HCT116 (cell line): Measurements from ENCODE around the gene CDH4. TPM values are rescaled to one million over a fixed set of nuclear protein-coding genes. Genes with fewer than 3 reads are reported as not detected.

Experiments used
- ATAC-seq: fragments of 200-7000 bp; cut with Tn5 transposase; 2 replicates; pipeline ENCODE4 v1.9.1; 2020; ENCODE audit warnings: mild to moderate bottlenecking, moderate library complexity
- BruUV-seq: library from RNA; stranded (reverse); fragments of 400-500 nt; replicated peaks from 2 replicates; lab custom pipeline; 2021; lab: Mats Ljungman, UMichigan
- CTCF ChIA-PET: fragments of 300-600 bp; sonication (Branson Sonifier 250); formaldehyde crosslinking; loops from one replicate; lab custom pipeline; 2021; ENCODE audit warnings: antibody characterized with exemption; lab: Charles Lee
- POLR2A ChIA-PET: fragments of 300-600, 350-600 bp; sonication (Branson Sonifier 250); formaldehyde crosslinking; loops from one replicate; lab custom pipeline; 2021; ENCODE audit warnings: antibody characterized with exemption; lab: Charles Lee
- RAD21 ChIA-PET, 2 experiments: fragments of 300-600 bp; sonication (Branson Sonifier 250); formaldehyde crosslinking; loops; one replicate each; lab custom pipeline; 2023; ENCODE audit warnings: low total read pairs in 2 of 2; ENCODE audit not compliant: uncharacterized antibody in 2 of 2, unreplicated experiment in 2 of 2, low non-redundant PET in 1 of 2; lab: Charles Lee
- DNase-seq: peaks from one replicate; pipeline ENCODE4 v3.0.0-alpha.2; 2010; ENCODE audit warnings: low read depth, low spot score
- H2AFZ ChIP-seq: fragments of 200-600 bp; shearing (Covaris generic), sonication (generic); 2 replicates; pipeline ENCODE4 v1.6.1; 2017; ENCODE audit warnings: low read depth, mixed run types, mixed read lengths, antibody characterized with exemption, low read length; ENCODE audit not compliant: poor library complexity, severe bottlenecking
- H3K27ac ChIP-seq: 2 replicates; pipeline ENCODE4 v1.5.1; 2012; ENCODE audit warnings: low read depth, low read length
- H3K27me3 ChIP-seq: fragments of 200-600 bp; sonication (generic); 2 replicates; pipeline ENCODE4 v1.6.1; 2016; ENCODE audit warnings: mixed run types, low read length, mixed read lengths; ENCODE audit not compliant: insufficient read depth
- H3K36me3 ChIP-seq, 2 experiments: fragments of 200-500 bp in 1 of 2; fragments of 200-600 bp in 1 of 2; sonication (Bioruptor generic) in 1 of 2; sonication (generic) in 1 of 2; 2 replicates each; pipeline versions ENCODE4 v1.5.1 to v1.6.1; 2014 to 2016; ENCODE audit warnings: low read length in 2 of 2, inconsistent platforms in 1 of 2, mixed read lengths in 1 of 2, mixed run types in 1 of 2; ENCODE audit not compliant: insufficient read depth in 2 of 2, control insufficient read depth in 1 of 2
- H3K4me1 ChIP-seq, 2 experiments: fragments of 200-600 bp in 1 of 2; sonication (generic) in 1 of 2; 2 replicates each; pipeline versions ENCODE4 v1.5.1 to v1.6.1; 2012 to 2017; ENCODE audit warnings: low read length in 2 of 2, inconsistent platforms in 1 of 2, mild to moderate bottlenecking in 1 of 2, mixed read lengths in 1 of 2, mixed run types in 1 of 2, moderate library complexity in 1 of 2; ENCODE audit not compliant: insufficient read depth in 2 of 2, control insufficient read depth in 1 of 2
- H3K4me2 ChIP-seq: fragments of 200-600 bp; sonication (generic); 2 replicates; pipeline ENCODE4 v1.6.1; 2017; ENCODE audit warnings: mixed run types, low read length, mixed read lengths
- H3K4me3 ChIP-seq, 2 experiments: fragments of 200-600 bp in 1 of 2; sonication (generic) in 1 of 2; replicated peaks in 1 of 2; 2 replicates each; pipeline ENCODE4 v1.5.1; 2011 to 2016; ENCODE audit warnings: low read length in 2 of 2, control low read depth in 1 of 2, low read depth in 1 of 2, mild to moderate bottlenecking in 1 of 2, mixed read lengths in 1 of 2, mixed run types in 1 of 2
- H3K79me2 ChIP-seq: fragments of 200-600 bp; sonication (generic); 2 replicates; pipeline ENCODE4 v1.6.1; 2017; ENCODE audit warnings: mild to moderate bottlenecking, mixed run types, low read length, moderate library complexity, mixed read lengths; ENCODE audit not compliant: insufficient read depth
- H3K9ac ChIP-seq: fragments of 200-600 bp; sonication (generic); 2 replicates; pipeline ENCODE4 v1.6.1; 2016; ENCODE audit warnings: low read length, mixed read lengths
- H3K9me2 ChIP-seq: fragments of 200-600 bp; sonication (generic), shearing (Covaris generic); 2 replicates; pipeline ENCODE4 v1.6.1; 2017; ENCODE audit warnings: mixed run types, mild to moderate bottlenecking, moderate library complexity; ENCODE audit not compliant: insufficient read depth
- H3K9me3 ChIP-seq, 2 experiments: fragments of 200-500 bp in 1 of 2; fragments of 200-600 bp in 1 of 2; sonication (Bioruptor generic) in 1 of 2; sonication (generic) in 1 of 2; 2 replicates each; pipeline ENCODE4 v1.6.1; 2014 to 2017; ENCODE audit warnings: low read length in 2 of 2, mixed read lengths in 2 of 2, inconsistent platforms in 1 of 2, low read depth in 1 of 2, mild to moderate bottlenecking in 1 of 2, mixed run types in 1 of 2, moderate library complexity in 1 of 2; ENCODE audit not compliant: control insufficient read depth in 1 of 2, insufficient read depth in 1 of 2
- H4K20me1 ChIP-seq: fragments of 200-600 bp; sonication (generic), shearing (Covaris generic); 2 replicates; pipeline ENCODE4 v1.6.1; 2017; ENCODE audit warnings: mixed run types, mild to moderate bottlenecking, moderate library complexity; ENCODE audit not compliant: insufficient read depth
- CBX3 ChIP-seq: IDR thresholded peaks from 2 replicates; pipeline ENCODE4 v1.6.1; 2012; ENCODE audit warnings: low read depth
- CEBPB ChIP-seq: IDR thresholded peaks from 2 replicates; pipeline ENCODE4 v1.6.1; 2012; ENCODE audit warnings: low read depth
- EGR1 ChIP-seq: IDR thresholded peaks from 2 replicates; pipeline ENCODE4 v1.6.1; 2012; ENCODE audit warnings: low read depth
- ELF1 ChIP-seq: IDR thresholded peaks from 2 replicates; pipeline ENCODE4 v1.6.1; 2012; ENCODE audit warnings: low read depth, borderline replicate concordance
- EZH2phosphoT487 ChIP-seq: fragments of 200-600 bp; IDR thresholded peaks from 2 replicates; pipeline ENCODE4 v1.6.1; 2018; ENCODE audit warnings: antibody characterized with exemption, borderline replicate concordance
- FOSL1 ChIP-seq: IDR thresholded peaks from 2 replicates; pipeline ENCODE4 v1.6.1; 2012; ENCODE audit warnings: low read depth
- JUND ChIP-seq: IDR thresholded peaks from 2 replicates; pipeline ENCODE4 v1.6.1; 2012
- POLR2AphosphoS5 ChIP-seq: IDR thresholded peaks from 2 replicates; pipeline ENCODE4 v1.6.1; 2011; ENCODE audit warnings: mild to moderate bottlenecking, low read depth, low read length, moderate library complexity
- SIN3A ChIP-seq: IDR thresholded peaks from 2 replicates; pipeline ENCODE4 v1.6.1; 2012; ENCODE audit warnings: low read depth
- SP1 ChIP-seq: IDR thresholded peaks from 2 replicates; pipeline ENCODE4 v1.6.1; 2012; ENCODE audit warnings: low read depth
- SRF ChIP-seq: IDR thresholded peaks from 2 replicates; pipeline ENCODE4 v1.6.1; 2012; ENCODE audit warnings: low read depth
- TCF7L2 ChIP-seq: IDR thresholded peaks from 2 replicates; pipeline ENCODE4 v1.7.0; 2011; ENCODE audit warnings: borderline replicate concordance, inconsistent platforms; ENCODE audit not compliant: insufficient read depth, insufficient read length; ENCODE audit errors: extremely low read depth
- YY1 ChIP-seq: IDR thresholded peaks from 2 replicates; pipeline ENCODE4 v1.6.1; 2011; ENCODE audit warnings: low read length, low read depth, moderate library complexity, mild to moderate bottlenecking; ENCODE audit not compliant: insufficient replicate concordance; ENCODE audit errors: extremely low read depth
- ZFX ChIP-seq: fragments of 450-650 bp; IDR thresholded peaks from 2 replicates; pipeline ENCODE4 v1.6.1; 2017
- ZNF274 ChIP-seq: fragments of 200-500 bp; sonication (Bioruptor generic); IDR thresholded peaks from 2 replicates; pipeline ENCODE4 v1.6.1; 2014; ENCODE audit warnings: mild to moderate bottlenecking, low read depth, low read length, inconsistent platforms
- intact Hi-C: fragments of 100-400 bp; cut with micrococcal nuclease; formaldehyde crosslinking; loops from 2 replicates; pipeline ENCODE4 v1.10.0; 2022
- total RNA-seq: library from RNA; stranded (reverse); gene quantifications from one replicate; pipeline ENCODE4 v1.2.1, GENCODE V29; 2021; ENCODE audit not compliant: unreplicated experiment
- TF ChIP-seq, protein P1 (sequence below), 3 experiments: fragments of 200-600 bp in 1 of 3; sonication (generic) in 1 of 3; IDR thresholded peaks in 2 of 3; conservative IDR thresholded peaks in 1 of 3; 2 replicates each; pipeline ENCODE4 v1.5.1; 2012 to 2017; ENCODE audit warnings: low read depth in 2 of 3, low read length in 2 of 3, antibody characterized with exemption in 1 of 3, borderline replicate concordance in 1 of 3, control low read depth in 1 of 3, mild to moderate bottlenecking in 1 of 3, mixed read lengths in 1 of 3, mixed run types in 1 of 3, moderate library complexity in 1 of 3; ENCODE audit not compliant: insufficient read depth in 1 of 3
- TF ChIP-seq, protein P2 (sequence below): IDR thresholded peaks from 2 replicates; pipeline ENCODE4 v1.6.1; 2012
- TF ChIP-seq, protein P3 (sequence below): IDR thresholded peaks from 2 replicates; pipeline ENCODE4 v1.6.1; 2012; ENCODE audit warnings: low read depth

Gene CDH4
- total RNA-seq, 1 experiment from 2014 or later = not detected

DNA sequence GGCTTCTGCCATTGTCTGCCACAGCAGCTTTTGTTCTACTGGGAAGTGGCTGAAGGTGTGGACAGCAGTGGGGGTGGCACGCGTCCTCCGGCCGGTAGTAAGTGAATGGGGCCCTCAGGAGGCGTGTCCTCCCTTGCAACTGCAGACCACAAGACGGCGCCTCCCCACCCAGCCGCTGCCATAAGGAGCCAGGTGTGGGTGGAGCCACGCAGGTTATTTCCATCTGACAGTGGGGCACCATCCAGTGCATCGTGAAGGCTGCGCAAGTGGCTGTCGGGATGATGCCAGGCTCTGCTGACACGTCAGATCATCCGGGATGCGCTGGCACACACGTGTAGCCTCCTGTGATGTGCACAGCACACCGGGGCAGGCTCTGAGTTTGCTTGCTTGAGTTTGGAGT is 379.7 kb downstream of the CDH4 start:
- no peaks in the 10 kb centered on the region for H3K4me1 ChIP-seq
- no peaks in the 10 kb centered on the region for H4K20me1 ChIP-seq
- H3K9me2 ChIP-seq = no peaks in the 10 kb centered on the region
- no peaks in the 10 kb centered on the region for H3K9me3 ChIP-seq
- no peaks in the 10 kb centered on the region for H3K79me2 ChIP-seq
- intact Hi-C loops = no loop called here
- H3K27me3 ChIP-seq = peaks cover 41% of the 10 kb centered on the region
- H3K9ac ChIP-seq = no peak overlapping the region
- CTCF ChIA-PET = no interaction called here
- H3K4me3 ChIP-seq = no peak overlapping the region
- no peak overlapping the region for H3K4me2 ChIP-seq
- TF ChIP-seq, protein P1, sequence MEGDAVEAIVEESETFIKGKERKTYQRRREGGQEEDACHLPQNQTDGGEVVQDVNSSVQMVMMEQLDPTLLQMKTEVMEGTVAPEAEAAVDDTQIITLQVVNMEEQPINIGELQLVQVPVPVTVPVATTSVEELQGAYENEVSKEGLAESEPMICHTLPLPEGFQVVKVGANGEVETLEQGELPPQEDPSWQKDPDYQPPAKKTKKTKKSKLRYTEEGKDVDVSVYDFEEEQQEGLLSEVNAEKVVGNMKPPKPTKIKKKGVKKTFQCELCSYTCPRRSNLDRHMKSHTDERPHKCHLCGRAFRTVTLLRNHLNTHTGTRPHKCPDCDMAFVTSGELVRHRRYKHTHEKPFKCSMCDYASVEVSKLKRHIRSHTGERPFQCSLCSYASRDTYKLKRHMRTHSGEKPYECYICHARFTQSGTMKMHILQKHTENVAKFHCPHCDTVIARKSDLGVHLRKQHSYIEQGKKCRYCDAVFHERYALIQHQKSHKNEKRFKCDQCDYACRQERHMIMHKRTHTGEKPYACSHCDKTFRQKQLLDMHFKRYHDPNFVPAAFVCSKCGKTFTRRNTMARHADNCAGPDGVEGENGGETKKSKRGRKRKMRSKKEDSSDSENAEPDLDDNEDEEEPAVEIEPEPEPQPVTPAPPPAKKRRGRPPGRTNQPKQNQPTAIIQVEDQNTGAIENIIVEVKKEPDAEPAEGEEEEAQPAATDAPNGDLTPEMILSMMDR (IDR thresholded peaks at IDR 0.05 in 2 of 3, conservative IDR thresholded peaks at IDR 0.05 in 1 of 3; ENCODE audit: borderline replicate concordance in 1 of 3, insufficient read depth in 1 of 3, low read depth in 2 of 3, low read length in 2 of 3) = no peak
- TF ChIP-seq YY1 (no peak), ZNF274 (no peak), ZFX (no peak), SP1 (no peak), TCF7L2 (no peak)
- no peaks in the 10 kb centered on the region for H3K36me3 ChIP-seq
- ATAC-seq = peak; percentile 67
- H3K27ac ChIP-seq = no peak overlapping the region
- no TSS peak for BruUV-seq
- no peak overlapping the region for H2AFZ ChIP-seq
- RAD21 ChIA-PET = no interaction called here
- POLR2A ChIA-PET = no interaction called here
- no peak for DNase-seq

DNA sequence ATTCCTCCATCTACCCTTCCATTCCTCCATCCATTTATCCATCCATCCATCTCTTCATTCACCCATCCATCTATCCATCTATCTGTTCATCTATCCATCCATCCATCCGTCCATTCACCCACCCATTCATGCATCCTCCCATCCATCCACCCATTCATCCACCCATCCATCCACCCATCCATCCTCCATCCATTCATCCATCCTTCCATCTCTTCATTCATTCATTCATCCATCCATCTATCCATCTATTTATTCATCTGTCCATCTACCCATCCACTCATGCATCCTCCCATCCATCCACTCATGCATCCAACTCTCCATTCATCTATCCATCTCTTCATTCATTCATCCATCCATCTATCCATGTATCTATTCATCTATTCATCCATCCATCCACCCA is 380.9 kb downstream of the CDH4 start:
- Histone ChIP-seq H3K4me2 (no peak overlapping the region), H3K27ac (no peak overlapping the region), H2AFZ (no peak overlapping the region), H3K4me1 (no peaks in the 10 kb centered on the region), H3K27me3 (peaks cover 50% of the 10 kb centered on the region), H3K9me2 (no peaks in the 10 kb centered on the region), H3K36me3 (no peaks in the 10 kb centered on the region), H3K79me2 (no peaks in the 10 kb centered on the region), H3K4me3 (no peak overlapping the region), H3K9ac (no peak overlapping the region), H3K9me3 (no peaks in the 10 kb centered on the region), H4K20me1 (no peaks in the 10 kb centered on the region)
- CTCF ChIA-PET = no interaction called here
- BruUV-seq = no TSS peak
- intact Hi-C loops = no loop called here
- POLR2A ChIA-PET = no interaction called here
- RAD21 ChIA-PET = no interaction called here
- no peak for DNase-seq
- ATAC-seq = no peak
- TF ChIP-seq JUND = no peak
- no peak for TF ChIP-seq SIN3A
- TF ChIP-seq FOSL1 = no peak
- TF ChIP-seq CBX3 = no peak
- TF ChIP-seq ZNF274 = no peak
- no peak for TF ChIP-seq ELF1
- TF ChIP-seq POLR2AphosphoS5 = no peak
- no peak for TF ChIP-seq EGR1
- no peak for TF ChIP-seq SP1
- no peak for TF ChIP-seq EZH2phosphoT487
- TF ChIP-seq, protein P2, sequence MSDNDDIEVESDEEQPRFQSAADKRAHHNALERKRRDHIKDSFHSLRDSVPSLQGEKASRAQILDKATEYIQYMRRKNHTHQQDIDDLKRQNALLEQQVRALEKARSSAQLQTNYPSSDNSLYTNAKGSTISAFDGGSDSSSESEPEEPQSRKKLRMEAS = no peak
- TF ChIP-seq CEBPB = no peak
- TF ChIP-seq, protein P3, sequence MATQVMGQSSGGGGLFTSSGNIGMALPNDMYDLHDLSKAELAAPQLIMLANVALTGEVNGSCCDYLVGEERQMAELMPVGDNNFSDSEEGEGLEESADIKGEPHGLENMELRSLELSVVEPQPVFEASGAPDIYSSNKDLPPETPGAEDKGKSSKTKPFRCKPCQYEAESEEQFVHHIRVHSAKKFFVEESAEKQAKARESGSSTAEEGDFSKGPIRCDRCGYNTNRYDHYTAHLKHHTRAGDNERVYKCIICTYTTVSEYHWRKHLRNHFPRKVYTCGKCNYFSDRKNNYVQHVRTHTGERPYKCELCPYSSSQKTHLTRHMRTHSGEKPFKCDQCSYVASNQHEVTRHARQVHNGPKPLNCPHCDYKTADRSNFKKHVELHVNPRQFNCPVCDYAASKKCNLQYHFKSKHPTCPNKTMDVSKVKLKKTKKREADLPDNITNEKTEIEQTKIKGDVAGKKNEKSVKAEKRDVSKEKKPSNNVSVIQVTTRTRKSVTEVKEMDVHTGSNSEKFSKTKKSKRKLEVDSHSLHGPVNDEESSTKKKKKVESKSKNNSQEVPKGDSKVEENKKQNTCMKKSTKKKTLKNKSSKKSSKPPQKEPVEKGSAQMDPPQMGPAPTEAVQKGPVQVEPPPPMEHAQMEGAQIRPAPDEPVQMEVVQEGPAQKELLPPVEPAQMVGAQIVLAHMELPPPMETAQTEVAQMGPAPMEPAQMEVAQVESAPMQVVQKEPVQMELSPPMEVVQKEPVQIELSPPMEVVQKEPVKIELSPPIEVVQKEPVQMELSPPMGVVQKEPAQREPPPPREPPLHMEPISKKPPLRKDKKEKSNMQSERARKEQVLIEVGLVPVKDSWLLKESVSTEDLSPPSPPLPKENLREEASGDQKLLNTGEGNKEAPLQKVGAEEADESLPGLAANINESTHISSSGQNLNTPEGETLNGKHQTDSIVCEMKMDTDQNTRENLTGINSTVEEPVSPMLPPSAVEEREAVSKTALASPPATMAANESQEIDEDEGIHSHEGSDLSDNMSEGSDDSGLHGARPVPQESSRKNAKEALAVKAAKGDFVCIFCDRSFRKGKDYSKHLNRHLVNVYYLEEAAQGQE = no peak
- TF ChIP-seq SRF = no peak
- TF ChIP-seq ZFX = no peak
